DOHH2 (cell line): ENCODE measurements around the gene CEMIP.

ENCODE experiments used
- CTCF ChIP-seq: fragments of 200-600 bp; sonication (generic); IDR thresholded peaks from one replicate; pipeline ENCODE4 v1.5.1; 2014; ENCODE audit warnings: antibody characterized with exemption, mild to moderate bottlenecking, low read depth, low read length; ENCODE audit not compliant: poor library complexity, severe bottlenecking
- EZH2phosphoT487 ChIP-seq: fragments of 200-600 bp; sonication (generic); IDR thresholded peaks from 2 replicates; pipeline ENCODE4 v1.6.1; 2017; ENCODE audit warnings: borderline replicate concordance, mild to moderate bottlenecking, antibody characterized with exemption, low read length, moderate library complexity, mixed read lengths

GRCh38 chr15:80830677-80831076 is 51.5 kb downstream of the CEMIP start:
- TF ChIP-seq CTCF (no peak), EZH2phosphoT487 (no peak)
